Loucy (cell line): ENCODE measurements around the gene AGAP1.

ENCODE experiments used
- H2AFZ ChIP-seq: fragments of 200-600 bp; sonication (generic); 2 replicates; pipeline ENCODE4 v1.6.0; 2016; ENCODE audit warnings: antibody characterized with exemption, mild to moderate bottlenecking, low read length, moderate library complexity
- H3F3A ChIP-seq: fragments of 200-600 bp; 2 replicates; pipeline ENCODE4 v1.6.0; 2016; ENCODE audit warnings: antibody characterized with exemption, low read depth, mild to moderate bottlenecking
- H3K27me3 ChIP-seq: fragments of 200-600 bp; sonication (generic); 2 replicates; pipeline ENCODE4 v1.6.1; 2014; ENCODE audit warnings: low read length, mild to moderate bottlenecking; ENCODE audit not compliant: insufficient read depth, poor library complexity, severe bottlenecking
- H3K36me3 ChIP-seq: fragments of 200-600 bp; sonication (generic); 2 replicates; pipeline ENCODE4 v1.6.1; 2016; ENCODE audit warnings: low read length; ENCODE audit not compliant: insufficient read depth
- H3K4me1 ChIP-seq: fragments of 200-600 bp; sonication (generic); 2 replicates; pipeline ENCODE4 v1.5.1; 2014; ENCODE audit warnings: low read length, mild to moderate bottlenecking; ENCODE audit not compliant: insufficient read depth, poor library complexity, severe bottlenecking
- H3K4me2 ChIP-seq: fragments of 200-600 bp; sonication (generic); 2 replicates; pipeline ENCODE4 v1.6.0; 2014; ENCODE audit warnings: antibody characterized with exemption, low read length, low read depth, mild to moderate bottlenecking; ENCODE audit not compliant: poor library complexity, severe bottlenecking
- H3K4me3 ChIP-seq: fragments of 200-600 bp; sonication (generic); 2 replicates; pipeline ENCODE4 v1.5.1; 2014; ENCODE audit warnings: low read length, mild to moderate bottlenecking, mixed read lengths; ENCODE audit not compliant: poor library complexity, severe bottlenecking
- H3K79me2 ChIP-seq: fragments of 200-600 bp; sonication (generic); 2 replicates; pipeline ENCODE4 v1.6.1; 2014; ENCODE audit warnings: low read length; ENCODE audit not compliant: insufficient read depth
- H3K9ac ChIP-seq: fragments of 200-600 bp; sonication (generic); 2 replicates; pipeline ENCODE4 v1.6.0; 2014; ENCODE audit warnings: mild to moderate bottlenecking, low read depth, low read length, moderate library complexity; ENCODE audit not compliant: poor library complexity, severe bottlenecking
- H3K9me2 ChIP-seq: fragments of 200-600 bp; sonication (generic); replicated peaks from 2 replicates; pipeline ENCODE4 v1.6.1; 2016; ENCODE audit warnings: low read depth, low read length, mixed read lengths
- H3K9me3 ChIP-seq: fragments of 200-600 bp; sonication (generic); 2 replicates; pipeline ENCODE4 v1.6.1; 2014; ENCODE audit warnings: mild to moderate bottlenecking, antibody characterized with exemption, low read length, low read depth; ENCODE audit not compliant: insufficient read depth
- H4K20me1 ChIP-seq: fragments of 200-600 bp; sonication (generic); 2 replicates; pipeline ENCODE4 v1.6.0; 2014; ENCODE audit warnings: antibody characterized with exemption, low read length, mild to moderate bottlenecking; ENCODE audit not compliant: insufficient read depth, poor library complexity, severe bottlenecking
- CTCF ChIP-seq: fragments of 200-600 bp; sonication (generic); conservative IDR thresholded peaks from 2 replicates; pipeline ENCODE4 v1.5.1; 2014; ENCODE audit warnings: mild to moderate bottlenecking, antibody characterized with exemption, low read length
- EZH2phosphoT487 ChIP-seq: fragments of 200-600 bp; IDR thresholded peaks from 2 replicates; pipeline ENCODE4 v1.6.1; 2018; ENCODE audit warnings: antibody characterized with exemption, mild to moderate bottlenecking, moderate library complexity, borderline replicate concordance

AGAP1 gene

DNA sequence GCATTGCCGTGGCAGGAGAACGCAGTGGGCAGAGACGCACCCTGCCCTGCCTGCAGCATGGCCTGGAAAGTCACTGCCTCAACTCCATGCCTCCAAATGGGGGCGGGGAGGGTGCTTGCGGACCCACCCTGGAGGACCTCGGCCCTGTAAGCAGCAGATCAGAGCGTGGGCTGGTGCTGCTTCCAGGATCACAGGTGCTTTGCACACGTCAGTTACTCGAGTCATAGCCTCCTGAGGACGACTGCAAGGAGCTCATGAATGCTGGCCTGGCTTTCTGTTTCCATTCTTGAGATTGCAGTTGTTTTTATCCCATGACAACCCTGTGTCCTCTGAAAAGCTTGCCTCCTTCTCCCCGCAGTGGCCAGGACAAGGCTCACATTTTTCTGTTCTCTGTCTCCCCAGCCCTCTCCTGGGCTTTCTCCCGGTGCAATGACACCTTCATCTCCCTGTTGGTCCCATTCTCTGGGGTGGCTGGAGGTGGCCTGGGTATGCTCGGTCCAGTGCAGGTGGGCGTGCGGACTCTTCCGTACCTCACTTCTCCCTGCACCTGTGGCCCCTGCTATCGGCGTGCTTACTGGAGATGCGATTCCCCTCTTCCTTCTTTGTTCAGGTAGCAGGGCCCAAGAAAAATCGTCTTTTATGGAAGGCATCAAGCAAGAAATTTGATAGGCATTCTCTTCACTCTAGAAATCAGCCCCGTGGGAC lies 466.3 kb downstream of the AGAP1 start:
- H2AFZ ChIP-seq: no peak overlapping the region
- H3K27me3 ChIP-seq: no peaks in the 10 kb centered on the region
- TF ChIP-seq CTCF: no peak
- TF ChIP-seq EZH2phosphoT487: no peak
- no peak overlapping the region for H3K4me3 ChIP-seq
- no peaks in the 10 kb centered on the region for H4K20me1 ChIP-seq
- H3K9me2 ChIP-seq: no peaks in the 10 kb centered on the region
- H3K36me3 ChIP-seq: no peaks in the 10 kb centered on the region
- no peaks in the 10 kb centered on the region for H3K4me1 ChIP-seq
- no peak overlapping the region for H3K4me2 ChIP-seq
- H3K9me3 ChIP-seq: no peaks in the 10 kb centered on the region
- no peak overlapping the region for H3K9ac ChIP-seq
- H3F3A ChIP-seq: no peaks in the 10 kb centered on the region
- no peaks in the 10 kb centered on the region for H3K79me2 ChIP-seq

DNA sequence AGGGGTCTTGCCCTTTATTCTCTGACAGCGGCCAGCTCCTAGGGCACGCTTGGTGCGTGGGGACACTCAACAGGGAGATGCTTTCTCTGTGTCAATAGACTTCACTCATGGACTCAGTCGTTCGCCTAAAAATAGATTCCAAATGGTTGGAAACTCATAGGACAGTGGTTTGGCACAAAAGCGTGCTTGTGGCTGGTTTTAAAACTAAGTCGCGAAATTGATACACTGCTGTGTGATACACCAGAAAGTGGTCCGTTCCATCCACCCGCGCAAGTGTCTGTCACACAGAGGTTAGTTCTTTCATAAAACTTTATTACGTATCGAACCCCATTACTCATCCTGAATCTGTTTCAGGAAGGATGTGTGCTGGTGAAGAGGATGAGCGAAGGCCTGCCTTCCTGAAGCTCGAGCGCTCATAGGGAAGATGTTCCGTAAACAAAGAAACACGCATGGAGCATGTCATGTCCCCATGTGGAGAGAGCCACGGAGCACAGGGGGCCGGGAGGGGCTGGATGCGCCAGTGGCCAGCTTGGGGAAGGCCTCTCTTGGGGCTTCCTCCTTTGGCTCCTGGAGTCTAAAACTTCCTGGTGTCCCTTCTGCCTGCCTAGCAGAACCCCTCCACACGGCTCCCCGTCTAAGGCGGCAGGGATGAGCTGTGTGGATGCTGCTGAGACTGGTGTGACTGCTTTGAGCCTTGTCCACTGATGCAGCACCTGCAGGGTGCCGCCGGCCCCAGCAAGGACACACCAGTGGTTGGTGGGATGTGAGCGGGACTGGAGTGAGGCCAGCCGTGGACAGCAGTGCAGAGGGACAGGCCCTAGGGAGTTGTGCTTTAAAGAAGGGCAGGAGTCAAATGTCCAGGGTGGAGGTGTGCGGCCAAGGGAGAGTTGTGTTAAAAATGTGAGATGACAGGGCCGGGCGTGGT lies 467.1 kb downstream of the AGAP1 start:
- TF ChIP-seq EZH2phosphoT487: no peak
- no peaks in the 10 kb centered on the region for H3K27me3 ChIP-seq

GRCh38 chr2:235961711-235962110 lies 467.9 kb downstream of the AGAP1 start:
- H3K79me2 ChIP-seq: no peaks in the 10 kb centered on the region
- TF ChIP-seq EZH2phosphoT487 (no peak), CTCF (no peak)
- no peaks in the 10 kb centered on the region for H3K27me3 ChIP-seq
- no peaks in the 10 kb centered on the region for H3K4me1 ChIP-seq
- H3F3A ChIP-seq: no peaks in the 10 kb centered on the region
- H3K4me2 ChIP-seq: no peak overlapping the region
- no peaks in the 10 kb centered on the region for H3K36me3 ChIP-seq
- H3K9me3 ChIP-seq: no peaks in the 10 kb centered on the region
- no peak overlapping the region for H2AFZ ChIP-seq
- H3K4me3 ChIP-seq: no peak overlapping the region
- no peak overlapping the region for H3K9ac ChIP-seq
- no peaks in the 10 kb centered on the region for H3K9me2 ChIP-seq
- H4K20me1 ChIP-seq: no peaks in the 10 kb centered on the region

More for the DNA sequence above, 467.1 kb downstream of the AGAP1 start:
- no peaks in the 10 kb centered on the region for H3K9me3 ChIP-seq
- no peaks in the 10 kb centered on the region for H3K4me1 ChIP-seq
- no peaks in the 10 kb centered on the region for H3F3A ChIP-seq
- no peak overlapping the region for H3K4me3 ChIP-seq
- H3K36me3 ChIP-seq: no peaks in the 10 kb centered on the region
- no peak overlapping the region for H2AFZ ChIP-seq
- no peaks in the 10 kb centered on the region for H3K79me2 ChIP-seq
- H3K4me2 ChIP-seq: no peak overlapping the region
- H3K9me2 ChIP-seq: no peaks in the 10 kb centered on the region
- H3K9ac ChIP-seq: no peak overlapping the region
- H4K20me1 ChIP-seq: no peaks in the 10 kb centered on the region
